Neural progenitor cell (in vitro differentiated cells): Measurements from ENCODE around the gene CIC.

ENCODE experiments used
- EZH2 ChIP-seq: fragments of 200-600 bp; sonication (generic); IDR thresholded peaks from 2 replicates; pipeline ENCODE4 v1.6.1; 2017; ENCODE audit warnings: antibody characterized with exemption, mild to moderate bottlenecking, moderate library complexity
- EZH2phosphoT487 ChIP-seq: fragments of 200-600 bp; sonication (generic); IDR thresholded peaks from 2 replicates; pipeline ENCODE4 v1.6.1; 2017; ENCODE audit warnings: antibody characterized with exemption
- TF ChIP-seq, protein P1 (sequence below): fragments of 200-600 bp; sonication (generic); IDR thresholded peaks from 2 replicates; pipeline ENCODE4 v1.5.1; 2017; ENCODE audit warnings: antibody characterized with exemption, mild to moderate bottlenecking

DNA sequence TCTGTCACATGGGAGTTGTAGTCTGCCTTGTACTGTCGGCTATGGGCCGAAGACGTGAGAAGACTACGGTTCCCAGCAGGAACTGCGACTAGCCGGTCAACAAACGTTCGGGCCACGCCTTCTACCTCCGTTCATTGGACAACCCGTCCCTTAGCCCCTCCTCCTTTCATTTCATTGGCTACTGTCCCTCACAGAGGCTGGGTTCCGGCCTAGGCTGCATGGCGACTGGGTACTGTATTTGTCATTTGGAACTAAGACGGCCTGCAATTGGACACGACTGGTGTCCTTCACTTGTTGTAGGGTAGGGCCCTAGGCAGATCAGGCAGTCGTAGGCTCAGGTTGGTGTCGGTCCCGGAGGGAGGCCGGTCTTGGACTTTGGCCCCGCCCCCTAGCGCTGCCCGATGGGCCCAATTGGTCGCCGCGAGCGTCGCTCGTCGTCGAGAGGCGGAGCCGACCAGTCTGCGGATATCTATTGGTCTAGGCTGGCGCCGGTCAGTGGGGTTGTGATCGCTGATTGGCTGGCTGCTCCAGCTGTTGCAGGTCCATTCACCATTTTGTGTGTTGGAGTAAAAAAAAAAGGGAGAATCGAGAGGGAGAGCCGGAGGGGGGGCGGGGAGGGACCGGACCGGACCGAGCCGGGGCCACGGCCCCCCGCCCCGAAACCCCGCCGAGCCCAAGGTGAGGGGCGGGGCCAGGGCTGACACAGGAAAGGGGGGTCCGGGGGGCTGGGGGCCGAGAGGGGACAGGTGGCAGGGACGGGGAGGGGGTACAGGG is at the start of gene CIC:
- TF ChIP-seq EZH2, result no peak
- TF ChIP-seq, protein P1, sequence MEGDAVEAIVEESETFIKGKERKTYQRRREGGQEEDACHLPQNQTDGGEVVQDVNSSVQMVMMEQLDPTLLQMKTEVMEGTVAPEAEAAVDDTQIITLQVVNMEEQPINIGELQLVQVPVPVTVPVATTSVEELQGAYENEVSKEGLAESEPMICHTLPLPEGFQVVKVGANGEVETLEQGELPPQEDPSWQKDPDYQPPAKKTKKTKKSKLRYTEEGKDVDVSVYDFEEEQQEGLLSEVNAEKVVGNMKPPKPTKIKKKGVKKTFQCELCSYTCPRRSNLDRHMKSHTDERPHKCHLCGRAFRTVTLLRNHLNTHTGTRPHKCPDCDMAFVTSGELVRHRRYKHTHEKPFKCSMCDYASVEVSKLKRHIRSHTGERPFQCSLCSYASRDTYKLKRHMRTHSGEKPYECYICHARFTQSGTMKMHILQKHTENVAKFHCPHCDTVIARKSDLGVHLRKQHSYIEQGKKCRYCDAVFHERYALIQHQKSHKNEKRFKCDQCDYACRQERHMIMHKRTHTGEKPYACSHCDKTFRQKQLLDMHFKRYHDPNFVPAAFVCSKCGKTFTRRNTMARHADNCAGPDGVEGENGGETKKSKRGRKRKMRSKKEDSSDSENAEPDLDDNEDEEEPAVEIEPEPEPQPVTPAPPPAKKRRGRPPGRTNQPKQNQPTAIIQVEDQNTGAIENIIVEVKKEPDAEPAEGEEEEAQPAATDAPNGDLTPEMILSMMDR, result no peak
- no peak for TF ChIP-seq EZH2phosphoT487
